H4 (cell line): ENCODE data around the gene RNF208. TPM values are rescaled to one million over a fixed set of nuclear protein-coding genes. Genes with fewer than 3 reads are reported as not detected.
A peak's percentile ranks its signal among the peaks of the same experiment; 100 is the strongest.

Experiments
- DNase-seq: peaks from one replicate; pipeline ENCODE4 v3.0.0-alpha.2; 2015; ENCODE audit warnings: low spot score
- total RNA-seq: library from RNA; depleted of rRNA; stranded (reverse); fragments of >200 nt; shearing (Covaris generic); gene quantifications from 2 replicates; pipeline ENCODE4 v1.2.3, GENCODE V29; 2014

The RNF208 gene
- total RNA-seq, 1 experiment from 2014 or later = not detected

DNA sequence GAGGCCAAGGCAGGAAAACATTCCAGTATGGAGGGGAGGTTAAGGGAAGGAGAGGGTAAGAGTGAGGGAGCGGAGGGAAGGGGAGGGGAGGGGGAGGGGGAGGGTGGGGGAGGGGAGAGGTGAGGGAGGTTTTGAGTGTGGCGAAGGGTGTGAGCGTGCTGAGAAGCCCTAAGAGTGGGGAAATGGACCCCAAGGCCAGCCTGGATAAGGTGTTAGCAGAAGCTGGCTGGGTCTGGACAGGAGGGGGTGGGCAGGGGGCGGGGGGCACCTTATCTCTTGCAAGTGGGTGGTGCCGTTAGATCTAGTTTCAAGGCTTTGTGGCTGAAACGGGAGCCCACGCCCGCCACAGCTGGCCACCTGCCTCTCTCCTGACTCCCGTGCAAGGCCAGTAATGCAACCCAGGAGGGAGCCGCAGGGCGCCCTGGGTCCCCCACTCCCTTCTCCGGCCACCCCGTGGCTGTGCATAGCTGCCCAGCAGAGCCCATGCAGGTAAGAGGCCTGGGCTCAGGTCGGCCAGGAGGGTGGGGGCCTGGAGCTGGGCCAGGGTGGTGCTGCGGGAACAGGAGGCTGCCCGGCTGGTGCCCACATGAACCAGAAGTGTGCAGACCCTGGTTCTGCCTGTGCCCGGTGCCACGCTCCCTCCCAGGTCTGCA lies 5.9 kb upstream of the RNF208 start:
- no peak for DNase-seq

DNA sequence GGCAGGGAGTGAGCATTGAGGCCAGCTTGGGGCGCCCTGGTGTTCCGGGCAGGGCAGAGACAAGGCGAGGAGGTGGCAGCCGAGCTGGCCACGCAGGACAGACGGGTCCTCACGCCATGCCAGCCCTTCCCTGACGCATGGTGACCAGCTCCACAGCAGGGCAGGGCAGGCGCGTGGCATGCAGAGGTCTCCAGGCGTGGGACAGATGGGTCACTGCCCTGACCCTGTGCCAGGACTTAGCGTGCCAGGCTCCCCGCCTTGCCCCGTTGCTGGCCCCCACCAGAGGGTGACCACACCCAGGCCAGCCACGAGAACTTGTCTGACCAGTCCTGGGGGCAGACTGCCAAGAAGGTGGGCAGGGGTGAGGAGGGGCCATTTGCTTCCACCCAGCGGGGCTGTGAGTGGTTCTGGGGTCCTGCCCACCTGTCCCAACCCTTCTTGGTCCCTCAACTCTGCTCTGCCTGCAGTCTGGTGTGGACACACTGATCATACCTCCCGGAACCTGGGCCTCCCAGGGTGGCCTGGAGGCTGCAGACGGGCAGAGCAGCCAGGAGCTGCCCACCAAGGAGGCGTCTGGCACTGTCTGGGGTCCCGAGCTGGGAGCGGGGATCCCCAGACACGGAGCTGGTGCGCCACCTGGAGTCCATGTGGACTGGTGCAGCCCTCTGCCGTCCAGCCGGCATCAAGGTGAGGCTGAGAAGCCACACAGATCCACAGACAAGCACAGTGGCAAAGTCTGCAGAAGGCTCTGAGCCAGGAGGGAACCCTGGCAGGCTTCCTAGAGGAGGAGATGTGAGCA lies 5.2 kb upstream of the RNF208 start, which contains the start of gene RNF224:
RNF224 (plus strand) TSS at position 449 of the 799 bp plus-strand sequence. CDS start 834 bp downstream, outside the sequence.
- DNase-seq = peak; percentile 70

DNA sequence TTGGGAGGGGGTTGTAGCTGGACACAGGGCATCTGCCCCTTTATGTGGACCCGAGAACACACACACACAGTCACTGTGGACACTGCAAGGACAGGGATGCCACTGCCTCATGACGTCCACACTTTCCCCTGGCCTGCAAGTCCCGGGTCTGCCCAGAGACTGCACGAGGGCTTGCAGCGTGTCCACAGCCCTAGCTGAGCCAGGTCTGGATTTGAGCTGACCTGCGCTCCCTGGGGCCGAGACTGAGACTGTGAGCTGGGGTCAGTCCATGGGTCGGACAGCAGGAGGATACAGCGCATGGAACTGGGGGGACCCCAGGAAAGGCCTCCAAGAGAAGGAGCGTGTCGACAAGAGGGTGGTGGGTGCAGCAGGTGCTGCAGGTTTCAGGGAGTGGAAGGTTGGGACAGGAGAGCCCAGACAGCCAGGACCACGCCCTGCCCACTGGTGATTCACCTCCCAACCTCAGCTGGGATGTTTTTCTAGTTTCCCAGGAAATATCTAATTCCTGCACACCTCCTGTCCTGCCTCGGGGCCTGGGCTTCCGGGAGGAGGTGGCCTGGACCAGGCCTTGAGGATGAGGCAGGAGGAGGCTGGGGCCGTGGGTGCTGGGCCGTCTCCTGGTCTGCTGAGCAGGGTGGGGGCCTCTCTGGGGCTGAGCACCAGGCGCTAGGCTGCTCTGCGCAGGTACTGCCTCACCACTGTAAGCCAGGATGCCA lies 4.5 kb upstream of the RNF208 start:
- no peak for DNase-seq

DNA sequence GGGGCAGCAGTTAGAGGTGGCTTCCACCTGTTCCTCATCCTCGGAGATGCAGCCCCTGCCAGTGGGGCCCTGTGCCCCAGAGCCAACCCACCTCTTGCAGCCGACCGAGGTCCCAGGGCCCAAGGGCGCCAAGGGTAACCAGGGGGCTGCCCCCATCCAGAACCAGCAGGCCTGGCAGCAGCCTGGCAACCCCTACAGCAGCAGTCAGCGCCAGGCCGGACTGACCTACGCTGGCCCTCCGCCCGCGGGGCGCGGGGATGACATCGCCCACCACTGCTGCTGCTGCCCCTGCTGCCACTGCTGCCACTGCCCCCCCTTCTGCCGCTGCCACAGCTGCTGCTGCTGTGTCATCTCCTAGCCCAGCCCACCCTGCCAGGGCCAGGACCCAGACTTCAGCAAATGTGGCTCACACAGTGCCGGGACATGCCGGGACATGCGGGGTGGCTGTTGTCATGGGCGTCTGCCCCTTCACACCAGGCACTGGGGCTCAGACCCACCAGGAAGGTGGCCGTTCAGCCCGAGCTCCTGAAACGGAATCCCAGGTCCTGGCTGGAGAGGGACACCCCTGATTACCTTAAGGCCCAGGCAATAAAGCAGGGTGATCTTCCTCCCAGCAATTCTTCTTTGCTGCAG lies 3.8 kb upstream of the RNF208 start:
- no peak for DNase-seq

DNA sequence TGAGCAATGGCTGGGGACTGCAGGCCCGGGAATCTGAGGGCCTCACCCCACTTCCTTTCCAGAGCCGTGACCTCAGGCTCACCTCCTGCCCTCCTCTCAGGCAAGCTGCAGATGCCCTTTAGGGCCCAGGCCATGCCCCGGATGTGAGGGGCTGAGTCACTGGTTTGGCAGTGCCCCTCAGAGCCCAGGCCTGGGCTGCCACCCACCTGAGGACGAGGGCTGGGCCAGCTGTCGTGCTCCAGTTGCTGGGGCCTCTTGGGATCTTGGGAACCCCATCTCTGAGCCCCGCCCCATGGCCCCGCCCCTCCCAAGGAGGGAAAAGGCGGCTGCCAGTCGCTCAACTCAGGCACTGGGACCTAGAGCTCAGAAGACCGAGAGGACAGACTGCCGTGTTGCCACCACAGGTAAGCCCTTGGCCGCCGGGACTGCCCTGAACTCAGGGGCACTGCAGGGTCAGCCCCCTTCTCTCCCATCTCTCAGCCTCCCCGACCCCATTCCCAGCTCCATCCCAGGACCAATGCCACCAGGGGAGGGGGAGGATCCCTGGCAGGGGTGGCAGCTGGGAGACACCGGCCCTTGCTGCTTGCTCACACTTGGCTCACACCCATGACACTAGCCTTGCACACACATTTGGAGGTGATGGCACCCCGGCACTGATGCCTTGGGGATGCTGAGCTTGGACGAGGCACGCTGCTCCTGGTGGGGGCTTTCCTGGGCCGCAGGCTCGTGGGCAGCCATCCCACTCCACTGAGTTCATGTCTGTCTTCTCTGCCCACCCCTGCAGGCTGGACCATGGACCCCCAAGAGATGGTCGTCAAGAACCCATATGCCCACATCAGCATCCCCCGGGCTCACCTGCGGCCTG lies 3.0 kb upstream of the RNF208 start, which contains the start of gene CYSRT1:
CYSRT1 (plus strand) TSS at position 345 of the 865 bp plus-strand sequence; CDS start at position 793, 448 bp downstream.
- DNase-seq = no peak

- DNase-seq = peak; percentile 95
These were observed 1.3 kb upstream of the RNF208 start for GRCh38 chr9:137223078-137223970.

DNA sequence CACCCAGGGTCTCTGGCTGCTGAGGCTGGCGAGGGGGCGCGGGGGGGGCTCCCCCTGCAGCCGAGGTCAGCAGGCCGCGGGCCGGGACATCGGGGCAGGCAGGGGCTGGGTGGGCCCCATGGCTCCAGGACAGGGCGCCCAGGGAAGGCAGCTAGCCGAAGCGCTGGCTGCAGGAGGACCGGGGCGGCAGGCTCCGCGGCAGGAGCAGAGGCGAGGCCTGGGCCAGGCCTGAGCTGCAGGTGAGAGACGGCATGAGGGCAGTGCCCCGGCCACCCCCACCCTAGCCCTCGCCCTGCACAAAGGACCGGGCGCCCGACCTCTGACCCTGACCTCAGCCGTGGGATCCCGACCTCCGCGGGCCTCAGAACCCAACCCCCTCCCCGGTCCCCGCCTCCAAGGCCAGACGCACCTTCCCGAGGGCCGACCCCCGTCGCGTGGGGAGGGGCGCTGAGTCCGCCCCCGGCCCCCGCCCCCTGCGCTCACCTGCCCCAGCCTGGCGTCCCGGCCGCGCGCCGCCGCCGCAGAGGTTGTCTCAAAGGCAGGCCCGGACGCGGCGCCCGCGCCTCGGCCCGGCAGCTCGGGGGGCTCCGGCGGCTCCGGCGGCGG lies 431 bp downstream of the RNF208 start:
- DNase-seq = no peak

- DNase-seq = no peak
These were observed 940 bp downstream of the RNF208 start for GRCh38 chr9:137221095-137221505.

DNA sequence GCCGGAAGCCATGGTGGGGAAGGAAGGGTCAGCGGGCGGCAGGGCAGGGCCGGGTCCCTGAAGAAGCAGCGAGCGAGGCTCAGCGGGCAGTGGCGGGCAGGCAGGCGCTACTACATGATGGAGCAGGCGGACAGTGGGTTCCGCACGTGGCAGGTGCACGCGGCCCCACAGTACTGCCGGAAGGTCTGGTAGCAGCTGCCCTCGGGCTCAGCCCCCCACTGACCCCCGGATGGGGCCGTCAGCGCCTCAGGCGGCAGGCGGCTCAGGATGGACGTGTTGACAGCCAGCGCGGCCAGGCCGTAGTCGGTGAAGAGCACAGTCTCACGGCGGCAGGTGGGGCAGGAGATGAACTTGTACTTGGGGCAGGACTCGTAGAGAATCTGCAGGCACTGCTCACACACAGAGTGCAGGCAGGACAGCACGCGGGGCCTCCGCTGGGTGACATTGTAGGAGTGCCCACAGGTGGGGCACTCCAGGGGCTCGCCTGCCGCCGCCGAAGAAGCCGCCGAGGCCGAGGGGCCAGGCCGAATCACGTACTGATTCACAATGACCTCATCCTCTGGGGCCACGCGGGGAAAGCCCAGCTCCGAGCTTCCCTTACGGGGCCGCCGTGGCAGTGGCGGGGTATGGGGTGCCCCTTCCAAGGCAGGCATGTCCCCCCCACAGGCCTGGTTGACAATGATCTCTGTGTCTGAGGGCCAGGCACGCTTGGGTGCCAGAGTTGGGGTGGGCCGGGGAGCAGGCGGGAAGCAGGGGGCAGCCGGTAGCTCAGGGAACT lies 1.5 kb downstream of the RNF208 start:
- no peak for DNase-seq

GRCh38 chr9:137219757-137220316 lies 2.2 kb downstream of the RNF208 start:
- DNase-seq = no peak

GRCh38 chr9:137218754-137219271 lies 3.2 kb downstream of the RNF208 start:
- DNase-seq = no peak

- DNase-seq = no peak
These were observed 3.8 kb downstream of the RNF208 start for GRCh38 chr9:137218212-137218753.

- DNase-seq = no peak
These were observed 4.5 kb downstream of the RNF208 start for GRCh38 chr9:137217276-137218211.

DNA sequence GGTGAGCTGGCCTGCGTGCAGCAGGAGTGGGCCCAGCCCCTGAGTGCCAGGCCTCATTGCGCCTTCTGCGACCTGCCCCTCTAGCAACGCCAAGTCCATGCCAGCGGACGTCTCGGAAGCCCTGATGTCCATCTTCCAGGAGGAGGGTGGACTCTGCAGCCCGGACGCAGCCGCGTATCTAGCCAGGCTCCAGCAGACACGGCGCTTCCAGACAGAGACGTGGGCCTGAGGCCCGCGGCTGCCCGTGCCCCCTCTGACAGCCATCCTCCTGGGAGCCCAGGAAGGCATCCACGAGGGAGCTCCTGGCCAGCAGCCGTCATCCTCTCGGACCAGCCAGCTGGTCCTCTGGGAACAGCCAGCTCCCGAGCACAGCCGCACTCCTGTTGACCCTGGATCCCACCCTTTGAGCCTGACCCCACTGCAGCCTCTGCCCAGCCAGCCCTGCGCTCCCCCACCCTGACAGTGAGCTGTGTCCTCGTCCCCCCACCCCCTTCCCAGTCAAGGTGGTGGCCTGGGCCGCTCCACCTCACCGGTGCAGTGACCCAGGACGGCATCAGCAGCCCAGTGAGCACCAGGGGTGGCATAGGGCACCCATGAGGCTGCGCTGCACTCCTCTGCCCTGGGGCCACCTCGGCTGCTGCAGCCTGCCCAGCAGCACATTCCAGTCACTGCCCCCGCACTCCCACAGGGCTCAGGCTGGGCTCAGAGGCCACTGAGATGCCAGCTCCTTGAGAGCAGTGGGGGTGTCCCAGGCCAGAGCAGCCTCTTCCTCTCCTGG lies 5.7 kb downstream of the RNF208 start:
- no peak for DNase-seq

GRCh38 chr9:137215196-137215986 lies 6.6 kb downstream of the RNF208 start:
- no peak for DNase-seq
